ENCODE results near the gene C13orf46.
A peak's percentile ranks its signal among the peaks of the same experiment; 100 is the strongest.

The C13orf46 gene

DNA sequence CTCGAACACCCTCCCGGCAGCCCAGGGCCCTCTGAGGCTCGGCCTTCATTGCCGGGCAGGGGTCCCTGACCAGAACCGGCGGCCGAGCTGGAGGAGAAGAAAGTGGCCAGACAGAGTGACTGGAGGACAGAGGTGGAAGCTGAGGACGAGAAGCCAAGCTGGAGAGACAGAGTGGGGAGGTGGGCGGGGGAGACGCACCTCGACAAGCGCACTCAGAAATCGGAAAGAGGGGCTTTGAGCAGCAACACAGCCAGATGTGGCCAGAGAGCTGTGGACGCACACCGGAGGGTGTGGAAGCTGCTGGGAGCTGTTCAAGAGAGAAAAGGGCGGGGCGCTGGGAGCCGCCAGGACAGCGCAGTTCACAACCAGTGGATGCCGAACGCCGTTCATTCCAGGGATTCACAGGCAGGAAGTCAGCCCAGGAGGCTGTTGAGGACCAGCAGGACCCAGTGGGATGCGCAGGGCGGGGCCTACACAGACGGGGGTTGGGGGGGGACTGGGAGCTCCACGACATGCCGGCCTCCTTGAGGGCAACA is 28.2 kb upstream of the C13orf46 start:
- TF ChIP-seq, protein P1, sequence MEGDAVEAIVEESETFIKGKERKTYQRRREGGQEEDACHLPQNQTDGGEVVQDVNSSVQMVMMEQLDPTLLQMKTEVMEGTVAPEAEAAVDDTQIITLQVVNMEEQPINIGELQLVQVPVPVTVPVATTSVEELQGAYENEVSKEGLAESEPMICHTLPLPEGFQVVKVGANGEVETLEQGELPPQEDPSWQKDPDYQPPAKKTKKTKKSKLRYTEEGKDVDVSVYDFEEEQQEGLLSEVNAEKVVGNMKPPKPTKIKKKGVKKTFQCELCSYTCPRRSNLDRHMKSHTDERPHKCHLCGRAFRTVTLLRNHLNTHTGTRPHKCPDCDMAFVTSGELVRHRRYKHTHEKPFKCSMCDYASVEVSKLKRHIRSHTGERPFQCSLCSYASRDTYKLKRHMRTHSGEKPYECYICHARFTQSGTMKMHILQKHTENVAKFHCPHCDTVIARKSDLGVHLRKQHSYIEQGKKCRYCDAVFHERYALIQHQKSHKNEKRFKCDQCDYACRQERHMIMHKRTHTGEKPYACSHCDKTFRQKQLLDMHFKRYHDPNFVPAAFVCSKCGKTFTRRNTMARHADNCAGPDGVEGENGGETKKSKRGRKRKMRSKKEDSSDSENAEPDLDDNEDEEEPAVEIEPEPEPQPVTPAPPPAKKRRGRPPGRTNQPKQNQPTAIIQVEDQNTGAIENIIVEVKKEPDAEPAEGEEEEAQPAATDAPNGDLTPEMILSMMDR (conservative IDR thresholded peaks at IDR 0.05; ENCODE audit: low read length): no peak
- no peak overlapping the region for H3K4me3 ChIP-seq (ENCODE audit: low read length)
- no peak for DNase-seq (ENCODE audit: low read depth)

DNA sequence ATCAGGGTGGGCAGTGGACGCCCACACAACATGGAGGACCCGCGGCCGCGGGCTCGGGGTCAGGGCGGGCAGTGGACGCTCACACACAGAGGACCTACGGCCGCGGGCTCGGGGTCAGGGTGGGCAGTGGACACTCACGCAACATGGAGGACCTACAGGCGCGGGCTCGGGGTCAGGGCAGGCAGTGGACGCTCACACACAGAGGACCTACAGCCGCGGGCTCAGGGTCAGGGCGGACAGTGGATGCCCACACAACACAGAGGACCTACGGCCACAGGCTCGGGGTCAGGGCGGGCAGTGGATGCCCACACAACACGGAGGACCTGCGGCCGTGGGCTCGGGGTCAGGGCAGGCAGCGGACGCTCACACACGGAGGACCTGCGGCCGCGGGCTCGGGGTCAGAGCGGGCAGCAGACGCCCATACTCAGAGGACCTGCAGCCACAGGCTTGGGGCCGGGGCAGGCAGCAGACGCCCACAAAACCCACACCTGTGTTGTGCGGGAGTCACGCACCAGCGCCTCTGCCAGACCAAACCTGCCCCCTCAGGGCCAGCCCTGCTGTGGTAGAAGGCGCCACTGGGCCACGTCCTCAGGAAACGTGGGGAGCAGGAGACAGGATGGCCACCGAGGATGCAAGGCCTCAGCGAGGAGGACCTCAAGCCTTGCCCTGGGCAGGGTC is 27.6 kb upstream of the C13orf46 start:
- no peak for DNase-seq (ENCODE audit: low read depth)
- H3K4me3 ChIP-seq (ENCODE audit: low read length): no peak overlapping the region
- TF ChIP-seq, protein P1 (conservative IDR thresholded peaks at IDR 0.05; ENCODE audit: low read length): no peak

GRCh38 chr13:114000151-114001040 is 26.5 kb upstream of the C13orf46 start:
- no peak overlapping the region for H3K4me3 ChIP-seq (ENCODE audit: low read length)
- TF ChIP-seq, protein P1 (conservative IDR thresholded peaks at IDR 0.05; ENCODE audit: low read length): no peak
- DNase-seq (ENCODE audit: low read depth): no peak

DNA sequence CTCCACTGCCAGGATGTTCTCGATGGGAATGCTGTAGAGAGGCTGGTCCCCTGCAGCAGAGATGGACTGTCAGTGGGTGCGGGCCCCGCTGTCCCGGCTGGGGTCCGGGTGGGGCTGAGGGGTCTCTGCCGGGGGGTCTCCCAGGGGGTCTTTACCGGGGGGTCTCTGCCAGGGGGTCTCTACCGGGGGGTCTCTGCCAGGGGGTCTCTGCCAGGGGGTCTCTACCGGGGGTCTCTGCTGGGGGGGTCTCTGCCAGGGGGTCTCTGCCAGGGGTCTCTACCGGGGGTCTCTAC is 25.7 kb upstream of the C13orf46 start:
- TF ChIP-seq, protein P1 (conservative IDR thresholded peaks at IDR 0.05; ENCODE audit: low read length): no peak
- H3K4me3 ChIP-seq (ENCODE audit: low read length): no peak overlapping the region
- no peak for DNase-seq (ENCODE audit: low read depth)

GRCh38 chr13:113998781-113999617 is 25.1 kb upstream of the C13orf46 start:
- no peak overlapping the region for H3K4me3 ChIP-seq (ENCODE audit: low read length)
- DNase-seq (ENCODE audit: low read depth): no peak
- TF ChIP-seq, protein P1 (conservative IDR thresholded peaks at IDR 0.05; ENCODE audit: low read length): no peak

DNA sequence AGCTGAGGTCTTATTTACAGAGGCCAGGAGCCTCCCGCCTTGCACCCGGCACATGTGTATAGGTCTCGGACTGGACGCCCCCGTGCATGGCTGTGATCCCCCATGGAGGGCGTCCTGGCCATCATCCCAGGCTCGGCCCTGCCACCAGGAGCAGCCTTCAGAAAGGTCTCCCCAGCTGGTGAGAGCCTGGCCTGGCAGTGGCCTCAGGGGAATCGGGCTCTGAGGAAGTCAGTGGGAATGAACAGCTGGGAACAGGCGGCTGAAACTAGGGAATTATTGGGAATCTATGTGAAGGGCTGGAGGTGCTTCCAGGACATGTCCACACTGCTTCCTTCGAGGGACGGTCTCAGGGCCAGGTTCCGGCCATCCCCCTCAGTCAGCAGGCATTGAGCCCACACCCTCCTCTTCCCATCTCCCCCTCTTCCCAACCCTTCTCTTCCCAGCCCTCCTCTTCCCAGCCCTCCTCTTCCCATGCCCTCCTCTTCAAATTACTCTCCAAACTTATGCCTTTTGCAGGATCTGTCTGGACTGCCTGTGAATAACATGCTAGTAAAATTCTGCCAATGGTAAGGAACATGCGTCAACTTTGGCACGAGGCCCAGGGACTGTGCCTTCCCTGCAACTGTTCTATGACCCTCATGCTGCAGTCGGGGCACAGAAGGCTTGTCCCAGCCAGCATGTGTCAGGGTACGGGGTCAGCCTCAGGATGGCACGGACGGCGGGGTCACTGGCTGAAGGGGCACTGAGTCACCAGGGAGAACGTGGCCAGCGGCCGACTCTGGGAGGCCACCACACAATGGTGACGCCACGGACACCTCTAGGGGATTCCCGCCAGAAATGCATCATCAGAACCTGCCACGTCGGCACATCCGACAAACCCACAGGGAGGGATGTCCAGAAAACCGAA is 24.2 kb upstream of the C13orf46 start:
- no peak overlapping the region for H3K4me3 ChIP-seq (ENCODE audit: low read length)
- TF ChIP-seq, protein P1 (conservative IDR thresholded peaks at IDR 0.05; ENCODE audit: low read length): no peak
- DNase-seq (ENCODE audit: low read depth): peak; percentile 64

Measured in AG10803 (cell line).